ENCODE data around the gene RTL3. TPM values are rescaled to one million over a fixed set of nuclear protein-coding genes. Genes with fewer than 3 reads are reported as not detected.
A peak's percentile ranks its signal among the peaks of the same experiment; 100 is the strongest.
"Not testable (repeated sequence)": the region's sequence is repeated elsewhere in the genome, so short reads cannot be mapped to it uniquely, and the experiment has no call there.

RTL3 gene
- total RNA-seq, 1 donor from 2014 or later, result not detected

DNA sequence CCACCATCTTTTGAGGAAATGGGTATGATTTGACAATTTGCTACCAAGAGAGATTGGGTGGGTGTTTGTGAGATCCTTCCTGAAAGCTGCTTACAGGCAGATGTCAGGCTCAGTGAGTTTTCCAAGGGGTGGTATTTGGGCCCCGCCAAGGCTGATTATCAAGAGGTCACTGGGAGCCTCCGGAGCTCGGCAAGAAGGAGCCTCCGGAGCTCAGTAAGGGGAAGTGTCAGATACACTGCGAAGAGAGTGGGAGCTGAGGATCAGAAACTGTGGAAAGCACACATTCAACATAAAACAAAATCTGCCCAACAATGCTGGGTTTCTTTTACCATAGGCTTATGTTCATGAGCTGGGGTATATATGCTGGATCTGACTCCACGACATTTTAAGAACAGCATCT, 714 bp downstream of the RTL3 start:
- no peaks in the 10 kb centered on the region for H3K36me3 ChIP-seq (ENCODE audit: control insufficient read depth, insufficient read depth, low read length)
- no peak for DNase-seq (ENCODE audit: low read depth)
- no peak overlapping the region for H3K4me3 ChIP-seq (ENCODE audit: low read depth, low read length)
- no peaks in the 10 kb centered on the region for H3K27me3 ChIP-seq (ENCODE audit: control insufficient read depth, insufficient read depth, low read length)
- TF ChIP-seq, protein P1, sequence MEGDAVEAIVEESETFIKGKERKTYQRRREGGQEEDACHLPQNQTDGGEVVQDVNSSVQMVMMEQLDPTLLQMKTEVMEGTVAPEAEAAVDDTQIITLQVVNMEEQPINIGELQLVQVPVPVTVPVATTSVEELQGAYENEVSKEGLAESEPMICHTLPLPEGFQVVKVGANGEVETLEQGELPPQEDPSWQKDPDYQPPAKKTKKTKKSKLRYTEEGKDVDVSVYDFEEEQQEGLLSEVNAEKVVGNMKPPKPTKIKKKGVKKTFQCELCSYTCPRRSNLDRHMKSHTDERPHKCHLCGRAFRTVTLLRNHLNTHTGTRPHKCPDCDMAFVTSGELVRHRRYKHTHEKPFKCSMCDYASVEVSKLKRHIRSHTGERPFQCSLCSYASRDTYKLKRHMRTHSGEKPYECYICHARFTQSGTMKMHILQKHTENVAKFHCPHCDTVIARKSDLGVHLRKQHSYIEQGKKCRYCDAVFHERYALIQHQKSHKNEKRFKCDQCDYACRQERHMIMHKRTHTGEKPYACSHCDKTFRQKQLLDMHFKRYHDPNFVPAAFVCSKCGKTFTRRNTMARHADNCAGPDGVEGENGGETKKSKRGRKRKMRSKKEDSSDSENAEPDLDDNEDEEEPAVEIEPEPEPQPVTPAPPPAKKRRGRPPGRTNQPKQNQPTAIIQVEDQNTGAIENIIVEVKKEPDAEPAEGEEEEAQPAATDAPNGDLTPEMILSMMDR (IDR thresholded peaks at IDR 0.05; ENCODE audit: insufficient read depth, low read length, poor library complexity, severe bottlenecking), result no peak

DNA sequence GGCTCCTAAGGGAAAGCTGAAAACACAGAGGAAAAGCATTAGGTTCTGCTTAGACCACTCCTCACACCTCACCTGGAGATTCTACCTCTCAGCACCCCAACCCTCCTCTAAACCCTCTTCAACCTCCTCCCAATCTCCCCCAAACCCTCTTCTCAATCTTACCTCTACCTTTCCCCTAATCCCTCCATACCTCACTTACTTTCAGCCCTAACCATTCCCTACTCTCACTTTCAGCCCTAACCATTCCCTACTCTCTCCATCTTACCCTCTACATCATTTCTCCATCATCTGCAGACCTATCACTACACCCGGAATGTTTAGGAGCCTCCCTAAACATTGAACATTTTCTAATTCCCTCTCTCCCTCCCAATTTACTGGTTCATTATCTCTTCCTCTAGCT, 3.5 kb downstream of the RTL3 start:
- TF ChIP-seq, protein P1 (IDR thresholded peaks at IDR 0.05; ENCODE audit: insufficient read depth, low read length, poor library complexity, severe bottlenecking), result no peak
- Histone ChIP-seq H3K36me3 (ENCODE audit: control insufficient read depth, insufficient read depth, low read length) (no peaks in the 10 kb centered on the region), H3K27me3 (ENCODE audit: control insufficient read depth, insufficient read depth, low read length) (no peaks in the 10 kb centered on the region), H3K4me3 (ENCODE audit: low read depth, low read length) (no peak overlapping the region)
- DNase-seq (ENCODE audit: low read depth), result no peak

DNA sequence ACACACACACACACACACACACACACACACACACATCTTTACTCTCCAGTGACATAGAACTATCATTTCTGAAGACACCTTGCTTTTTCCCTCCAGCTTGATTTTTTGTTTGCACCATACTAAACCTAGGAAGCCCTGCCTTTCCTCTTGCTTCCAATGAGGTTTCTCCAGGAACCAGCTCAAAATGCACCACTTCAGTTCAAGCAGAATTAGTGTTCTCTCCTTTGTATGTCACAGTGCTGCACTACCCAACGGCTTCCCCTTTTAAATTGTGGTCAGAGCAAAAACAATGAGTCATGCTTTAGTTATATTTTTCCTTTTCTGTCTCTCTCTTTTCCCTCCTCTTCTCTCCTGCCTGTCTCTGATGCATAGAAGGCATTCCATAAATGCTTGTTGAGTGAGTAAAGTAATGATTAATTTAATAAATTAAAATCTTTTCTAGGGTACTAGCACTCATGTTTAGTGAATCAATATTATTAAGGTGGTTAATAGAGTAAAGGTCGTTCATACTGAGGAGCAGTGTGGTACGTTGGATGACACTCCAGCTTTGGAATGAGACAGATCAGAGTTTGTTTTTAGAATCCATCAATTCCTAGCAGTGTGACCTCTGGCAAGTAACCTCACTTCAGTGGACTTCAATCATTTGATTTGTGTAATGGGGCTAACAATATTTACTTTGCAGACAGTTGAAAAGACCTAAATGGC, 5.9 kb downstream of the RTL3 start:
- TF ChIP-seq, protein P1 (IDR thresholded peaks at IDR 0.05; ENCODE audit: insufficient read depth, low read length, poor library complexity, severe bottlenecking), result no peak
- peak; percentile 71 for DNase-seq (ENCODE audit: low read depth)
- Histone ChIP-seq H3K4me3 (ENCODE audit: low read depth, low read length) (no peak overlapping the region), H3K36me3 (ENCODE audit: control insufficient read depth, insufficient read depth, low read length) (no peaks in the 10 kb centered on the region), H3K27me3 (ENCODE audit: control insufficient read depth, insufficient read depth, low read length) (no peaks in the 10 kb centered on the region)

DNA sequence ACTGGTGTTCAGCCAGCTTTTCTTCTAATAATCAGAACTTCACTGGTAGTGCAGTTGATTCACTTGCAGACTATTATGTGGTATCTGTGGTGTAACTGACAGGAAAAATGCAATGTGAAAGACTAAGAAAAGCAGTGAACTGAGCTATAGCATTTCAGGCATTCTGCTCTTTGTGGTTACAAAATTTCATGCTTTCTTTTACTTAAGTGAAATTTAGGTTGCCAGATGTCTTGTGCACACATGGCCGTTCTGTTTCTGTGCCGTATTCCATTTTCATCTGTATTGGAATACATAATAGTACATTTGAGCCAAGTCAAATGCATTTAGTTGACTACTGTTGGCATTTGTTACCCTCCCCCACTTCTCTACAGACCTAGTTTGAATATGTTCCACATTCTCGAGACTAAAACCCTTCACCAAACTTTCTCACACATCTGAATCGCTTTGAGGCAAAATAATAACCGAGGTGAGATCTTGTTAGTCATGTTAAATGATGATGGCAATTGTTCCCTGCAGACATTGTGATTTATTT, 8.2 kb downstream of the RTL3 start:
- Histone ChIP-seq H3K4me3 (ENCODE audit: low read depth, low read length) (no peak overlapping the region), H3K27me3 (ENCODE audit: control insufficient read depth, insufficient read depth, low read length) (no peaks in the 10 kb centered on the region), H3K36me3 (ENCODE audit: control insufficient read depth, insufficient read depth, low read length) (no peaks in the 10 kb centered on the region)
- TF ChIP-seq, protein P1 (IDR thresholded peaks at IDR 0.05; ENCODE audit: insufficient read depth, low read length, poor library complexity, severe bottlenecking), result no peak
- no peak for DNase-seq (ENCODE audit: low read depth)

DNA sequence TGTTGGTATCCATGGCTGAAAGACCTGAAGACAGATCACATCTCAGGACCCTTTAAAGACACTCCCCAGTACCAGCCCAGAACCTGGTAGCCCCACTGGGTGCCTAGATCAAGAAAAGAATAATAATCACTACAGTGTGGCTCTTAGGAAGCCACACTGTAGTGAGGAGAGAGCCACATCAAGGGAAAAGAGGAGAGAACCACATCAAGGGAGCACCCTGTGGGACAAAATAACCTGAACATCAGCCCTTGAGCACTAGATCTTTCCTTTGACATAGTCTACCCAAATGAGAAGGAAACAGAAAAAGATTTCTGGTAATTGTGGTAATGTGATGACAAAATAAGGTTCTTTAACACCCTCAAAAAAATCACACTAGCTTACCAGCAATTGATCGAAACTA, 15.3 kb downstream of the RTL3 start:
- Histone ChIP-seq H3K4me3 (ENCODE audit: low read depth, low read length) (no peak overlapping the region), H3K27me3 (ENCODE audit: control insufficient read depth, insufficient read depth, low read length) (no peaks in the 10 kb centered on the region), H3K36me3 (ENCODE audit: control insufficient read depth, insufficient read depth, low read length) (no peaks in the 10 kb centered on the region)
- TF ChIP-seq, protein P1 (IDR thresholded peaks at IDR 0.05; ENCODE audit: insufficient read depth, low read length, poor library complexity, severe bottlenecking), result no peak
- DNase-seq (ENCODE audit: low read depth), result no peak

DNA sequence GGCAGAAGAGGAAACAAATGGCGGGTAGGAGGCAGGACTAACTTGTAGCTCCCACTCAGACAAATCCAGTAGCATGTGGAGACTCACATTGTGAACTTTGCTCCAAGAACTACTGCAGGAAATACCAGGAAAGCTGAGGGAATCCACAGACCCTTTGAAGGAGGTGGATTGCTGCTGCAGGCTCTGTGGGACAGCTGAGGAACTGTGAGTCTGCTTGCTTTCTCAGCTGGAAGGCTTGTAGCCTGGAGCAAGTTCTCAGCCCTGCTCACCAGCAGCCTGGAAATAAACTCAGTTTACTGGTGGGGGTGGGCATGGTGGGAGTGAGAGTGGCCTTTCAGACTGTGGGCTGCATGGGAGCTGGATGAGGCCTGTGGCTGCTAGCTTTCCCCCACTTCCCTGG, 16.0 kb downstream of the RTL3 start:
- DNase-seq (ENCODE audit: low read depth), result no peak
- TF ChIP-seq, protein P1 (IDR thresholded peaks at IDR 0.05; ENCODE audit: insufficient read depth, low read length, poor library complexity, severe bottlenecking), result no peak

DNA sequence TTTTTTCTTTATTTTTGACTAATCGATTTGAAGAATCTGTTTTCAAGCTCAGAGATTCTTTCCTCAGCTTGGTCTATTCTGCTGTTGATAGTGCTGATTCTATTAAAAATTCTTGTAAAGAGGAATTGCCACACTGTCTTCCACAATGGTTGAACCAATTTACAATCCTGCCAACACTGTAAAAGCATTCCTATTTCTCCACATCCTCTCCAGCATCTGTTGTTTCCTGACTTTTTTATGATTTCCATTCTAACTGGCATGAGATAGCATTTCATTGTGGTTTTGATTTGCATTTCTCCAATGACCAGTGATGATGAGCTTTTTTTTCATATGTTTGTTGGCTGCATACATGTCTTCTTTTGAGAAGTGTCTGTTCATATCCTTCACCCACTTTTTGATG, 23.0 kb downstream of the RTL3 start:
- DNase-seq (ENCODE audit: low read depth); H3K27me3 ChIP-seq (ENCODE audit: control insufficient read depth, insufficient read depth, low read length); H3K4me3 ChIP-seq (ENCODE audit: low read depth, low read length); H3K36me3 ChIP-seq (ENCODE audit: control insufficient read depth, insufficient read depth, low read length): not testable (repeated sequence)

More for the DNA sequence above, 16.0 kb downstream of the RTL3 start:
- no peak overlapping the region for H3K4me3 ChIP-seq (ENCODE audit: low read depth, low read length)
- H3K36me3 ChIP-seq (ENCODE audit: control insufficient read depth, insufficient read depth, low read length), result no peaks in the 10 kb centered on the region
- no peaks in the 10 kb centered on the region for H3K27me3 ChIP-seq (ENCODE audit: control insufficient read depth, insufficient read depth, low read length)
